Suprapubic skin (tissue), 4 donors: ENCODE data around the gene ACO1. TPM values are rescaled to one million over a fixed set of nuclear protein-coding genes. Genes with fewer than 3 reads are reported as not detected.

ENCODE experiments used
- DNase-seq, 2 donors: peaks; one replicate each; pipeline ENCODE4 v3.0.0-alpha.2; 2019; ENCODE audit warnings: low spot score in 2 of 2
- H3K27ac ChIP-seq: fragments of 200-600 bp; sonication (generic); one replicate; pipeline ENCODE4 v1.5.1; 2019
- H3K27me3 ChIP-seq: fragments of 200-600 bp; sonication (generic); one replicate; pipeline ENCODE4 v1.5.1; 2019
- H3K36me3 ChIP-seq: fragments of 200-600 bp; sonication (generic); one replicate; pipeline ENCODE4 v1.5.1; 2019
- H3K4me1 ChIP-seq: fragments of 200-600 bp; sonication (generic); one replicate; pipeline ENCODE4 v1.5.1; 2019
- H3K4me3 ChIP-seq: fragments of 200-600 bp; sonication (generic); one replicate; pipeline ENCODE4 v1.5.1; 2019; ENCODE audit warnings: mild to moderate bottlenecking
- H3K9me3 ChIP-seq: fragments of 200-600 bp; sonication (generic); one replicate; pipeline ENCODE4 v1.5.1; 2019
- CTCF ChIP-seq, 2 donors: fragments of 200-600 bp in 1 of 2; fragments of 450-650 bp in 1 of 2; sonication (generic) in 1 of 2; IDR thresholded peaks; one replicate each; pipeline ENCODE4 v1.5.1; 2016 to 2019; ENCODE audit warnings: antibody characterized with exemption in 2 of 2, mild to moderate bottlenecking in 1 of 2, moderate library complexity in 1 of 2
- EP300 ChIP-seq: sonication (generic); formaldehyde crosslinking; IDR thresholded peaks from one replicate; pipeline ENCODE4 v1.6.1; 2017; ENCODE audit warnings: antibody characterized with exemption
- POLR2A ChIP-seq, 2 donors: fragments of 450-650 bp; IDR thresholded peaks; one replicate each; pipeline ENCODE4 v1.6.1; 2017; ENCODE audit warnings: antibody characterized with exemption in 2 of 2, mild to moderate bottlenecking in 2 of 2, moderate library complexity in 2 of 2
- POLR2AphosphoS5 ChIP-seq, 3 donors: sonication (generic); formaldehyde crosslinking; IDR thresholded peaks; one replicate each; pipeline ENCODE4 v1.6.1; 2017; ENCODE audit warnings: antibody characterized with exemption in 3 of 3
- WGBS: methylation state at CpG from one replicate; pipeline ENCODE4 v1.1.5; 2018; 5-methylcytosine and 5-hydroxymethylcytosine counted together
- total RNA-seq, 4 donors: library from RNA; depleted of rRNA; stranded (reverse); fragments of >200 nt; gene quantifications; one replicate each; pipeline ENCODE4 v1.1.0, GENCODE V29; 2016

ACO1 gene
- total RNA-seq, 4 donors from 2014 or later, result 18.2 to 25.1 (median 19.9) TPM

GRCh38 chr9:32376285-32376684, 8.2 kb upstream of the ACO1 start:
- 73% methylated on average over 1 of the region's 2 CpGs for WGBS
- Histone ChIP-seq H3K27ac (no peak overlapping the region), H3K4me3 (no peak overlapping the region), H3K9me3 (no peaks in the 10 kb centered on the region), H3K27me3 (no peaks in the 10 kb centered on the region), H3K36me3 (no peaks in the 10 kb centered on the region), H3K4me1 (peaks cover 6% of the 10 kb centered on the region)
- TF ChIP-seq POLR2A (IDR thresholded peaks at IDR 0.05) (no peak), POLR2AphosphoS5 (IDR thresholded peaks at IDR 0.05) (no peak), EP300 (no peak)
- no peak for DNase-seq

GRCh38 chr9:32378496-32378895, 5.9 kb upstream of the ACO1 start:
- Histone ChIP-seq H3K4me3 (no peak overlapping the region), H3K4me1 (peaks cover 6% of the 10 kb centered on the region), H3K27me3 (no peaks in the 10 kb centered on the region), H3K36me3 (no peaks in the 10 kb centered on the region), H3K27ac (no peak overlapping the region), H3K9me3 (no peaks in the 10 kb centered on the region)
- TF ChIP-seq EP300 (no peak), CTCF (IDR thresholded peaks at IDR 0.05) (peak; percentile 19 to 66), POLR2AphosphoS5 (IDR thresholded peaks at IDR 0.05) (no peak)
- under 1% methylated on average over 3 of the region's 3 CpGs for WGBS
- DNase-seq, result no peak

- Histone ChIP-seq H3K27me3 (no peaks in the 10 kb centered on the region), H3K4me1 (peaks cover 6% of the 10 kb centered on the region), H3K36me3 (no peaks in the 10 kb centered on the region), H3K27ac (no peak overlapping the region), H3K4me3 (no peak overlapping the region), H3K9me3 (no peaks in the 10 kb centered on the region)
- WGBS, result 14% methylated on average over 5 of the region's 5 CpGs
- TF ChIP-seq POLR2A (IDR thresholded peaks at IDR 0.05), result no peak
- TF ChIP-seq CTCF (IDR thresholded peaks at IDR 0.05), result peak; percentile 64 to 72
- no peak for DNase-seq
Measured at GRCh38 chr9:32378993-32379729, 5.3 kb upstream of the ACO1 start.

- 87% methylated on average over 3 of the region's 3 CpGs for WGBS
- no peaks in the 10 kb centered on the region for H3K9me3 ChIP-seq
- TF ChIP-seq EP300, result no peak
Measured at GRCh38 chr9:32380944-32381343, 3.5 kb upstream of the ACO1 start.

DNA sequence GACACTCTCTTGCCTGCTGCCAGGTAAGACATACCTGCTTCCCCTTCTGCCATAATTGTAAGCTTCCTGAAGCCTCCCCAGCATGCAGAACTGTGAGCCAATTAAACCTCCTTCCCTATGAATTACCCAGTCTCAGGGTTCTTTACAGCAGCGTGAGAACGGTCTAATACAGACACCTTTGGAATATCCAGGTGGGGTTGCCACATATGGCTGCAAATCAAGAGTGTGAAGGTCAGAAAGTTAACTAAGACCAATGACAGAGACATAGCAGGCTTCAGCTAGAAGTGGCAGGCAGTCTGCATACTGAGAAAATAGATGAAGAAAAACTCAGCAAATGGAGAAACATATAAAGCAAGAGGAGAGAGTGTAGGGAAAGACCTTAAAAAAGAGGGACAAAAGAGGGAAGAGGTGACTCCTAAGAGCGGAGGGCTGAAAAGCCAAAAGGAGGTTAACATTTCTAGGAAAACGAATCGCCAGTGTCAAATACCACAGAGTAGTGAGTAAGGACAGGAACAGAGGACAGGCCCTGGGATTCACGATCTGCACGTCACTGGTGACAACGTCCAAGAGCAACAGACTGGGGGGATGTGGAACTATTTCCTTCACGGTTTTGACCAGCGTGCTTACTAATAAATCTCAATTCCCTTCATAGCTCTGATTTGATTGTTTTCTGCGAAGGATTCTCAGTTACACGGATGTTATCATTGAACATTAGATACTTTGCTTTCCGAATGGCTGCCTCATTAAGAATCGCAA, 1.7 kb upstream of the ACO1 start:
- Histone ChIP-seq H3K27ac (no peak overlapping the region), H3K36me3 (no peaks in the 10 kb centered on the region), H3K4me3 (no peak overlapping the region), H3K9me3 (no peaks in the 10 kb centered on the region), H3K4me1 (peaks cover 20% of the 10 kb centered on the region), H3K27me3 (no peaks in the 10 kb centered on the region)
- no peak for DNase-seq
- WGBS, result 75% methylated on average over 14 of the region's 14 CpGs
- TF ChIP-seq CTCF (IDR thresholded peaks at IDR 0.05) (no peak), POLR2AphosphoS5 (IDR thresholded peaks at IDR 0.05) (no peak), EP300 (no peak), POLR2A (IDR thresholded peaks at IDR 0.05) (no peak)

More at GRCh38 chr9:32380944-32381343, 3.5 kb upstream of the ACO1 start:
- DNase-seq, result no peak
- Histone ChIP-seq H3K36me3 (no peaks in the 10 kb centered on the region), H3K4me1 (peaks cover 17% of the 10 kb centered on the region), H3K27me3 (no peaks in the 10 kb centered on the region), H3K4me3 (no peak overlapping the region), H3K27ac (no peak overlapping the region)

DNA sequence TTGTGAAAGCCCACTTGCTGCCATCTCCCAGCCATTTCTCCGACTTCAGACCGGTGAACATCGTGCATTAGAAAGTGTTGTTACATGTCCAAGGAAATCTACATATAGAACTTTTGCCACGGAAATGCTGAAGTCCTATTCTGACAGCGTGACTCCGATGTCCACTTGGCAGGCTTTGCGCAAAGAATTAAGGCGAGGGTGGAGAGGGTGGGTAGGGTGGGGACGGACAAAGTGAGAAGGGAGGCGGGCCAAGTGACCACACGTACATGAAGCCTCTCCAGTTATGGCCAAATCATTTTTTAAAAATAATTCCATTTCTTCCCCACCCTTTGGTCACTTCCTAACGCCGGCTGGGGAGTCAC, 460 bp upstream of the ACO1 start:
- H3K36me3 ChIP-seq, result no peaks in the 10 kb centered on the region
- no peaks in the 10 kb centered on the region for H3K9me3 ChIP-seq
- peaks cover 16% of the 10 kb centered on the region for H3K4me1 ChIP-seq
- peak overlapping the region; percentile 81 for H3K4me3 ChIP-seq
- WGBS, result 2% methylated on average over 13 of the region's 13 CpGs
- no peak for TF ChIP-seq POLR2AphosphoS5 (IDR thresholded peaks at IDR 0.05)
- no peak for TF ChIP-seq CTCF (IDR thresholded peaks at IDR 0.05)
- TF ChIP-seq EP300, result no peak
- TF ChIP-seq POLR2A (IDR thresholded peaks at IDR 0.05), result no peak
- no peaks in the 10 kb centered on the region for H3K27me3 ChIP-seq
- DNase-seq, result no peak
- peak overlapping the region; percentile 90 for H3K27ac ChIP-seq
